IPS-NIHi11 (cell line): Measurements from ENCODE around the gene SLC9A7.
"Not testable (repeated sequence)": the region's sequence is repeated elsewhere in the genome, so short reads cannot be mapped to it uniquely, and the experiment has no call there.

ENCODE experiments used
- DNase-seq: peaks from one replicate; pipeline ENCODE4 v3.0.0; 2012; ENCODE audit warnings: mixed read lengths, low spot score

The SLC9A7 gene

DNA sequence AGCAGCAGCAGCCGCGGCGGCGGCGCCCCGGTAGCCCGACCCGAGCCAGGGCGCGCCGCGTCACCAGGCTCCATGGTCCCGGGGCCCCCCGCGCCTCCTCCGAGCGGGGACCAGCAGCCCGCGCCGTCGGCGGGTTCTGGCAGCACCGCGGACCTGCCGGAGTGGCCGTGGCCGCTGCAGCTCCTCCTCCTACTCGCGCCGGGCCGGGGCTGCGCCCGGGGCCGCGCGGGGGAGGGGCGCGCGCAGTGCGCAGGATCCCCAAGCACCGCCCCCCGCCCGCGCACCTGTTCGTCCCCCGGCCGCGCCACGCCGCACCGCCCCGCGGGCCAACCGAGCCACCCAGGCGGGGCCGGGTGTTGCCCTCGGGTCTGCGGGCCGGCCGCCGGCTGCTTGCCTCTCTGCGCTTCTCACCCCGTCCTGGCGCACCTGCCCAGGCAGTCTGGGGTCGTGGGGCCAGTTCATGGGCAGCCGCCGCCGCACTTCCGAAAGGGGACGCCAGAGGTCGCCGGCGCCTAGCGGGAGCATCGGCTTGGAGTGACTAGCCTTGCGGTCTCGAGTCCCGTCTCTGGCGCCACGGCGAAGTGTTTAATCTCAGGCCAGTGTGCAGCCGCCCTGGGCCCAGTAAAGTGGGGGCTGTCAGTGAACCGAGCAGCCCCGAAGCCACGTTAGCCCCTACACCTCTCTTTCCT is at the start of gene SLC9A7:
SLC9A7 (minus strand) TSS at position 163 of the 689 bp plus-strand sequence; CDS start at position 74, 89 bp downstream.
- peak; percentile 75 for DNase-seq

DNA sequence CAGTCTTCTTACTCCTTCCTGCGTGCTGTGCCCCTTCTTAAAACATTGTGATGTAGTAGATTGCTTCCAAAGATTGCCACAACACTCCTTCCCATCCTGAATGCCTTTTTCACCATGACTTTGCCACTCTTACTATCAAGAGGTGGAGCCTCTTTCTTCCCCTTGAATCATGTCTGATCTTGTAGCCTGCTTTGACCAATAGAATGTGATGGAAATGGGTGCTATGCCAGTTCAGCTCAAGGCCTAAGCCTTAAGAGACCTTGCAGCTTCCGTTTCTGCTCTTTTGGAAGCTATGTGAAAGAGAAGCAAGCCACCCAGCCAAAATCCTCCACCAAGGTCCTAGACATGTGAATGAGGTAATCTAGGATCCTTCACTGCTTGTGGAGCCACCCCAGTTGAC is 46.4 kb upstream of the SLC9A7 start:
- no peak for DNase-seq

DNA sequence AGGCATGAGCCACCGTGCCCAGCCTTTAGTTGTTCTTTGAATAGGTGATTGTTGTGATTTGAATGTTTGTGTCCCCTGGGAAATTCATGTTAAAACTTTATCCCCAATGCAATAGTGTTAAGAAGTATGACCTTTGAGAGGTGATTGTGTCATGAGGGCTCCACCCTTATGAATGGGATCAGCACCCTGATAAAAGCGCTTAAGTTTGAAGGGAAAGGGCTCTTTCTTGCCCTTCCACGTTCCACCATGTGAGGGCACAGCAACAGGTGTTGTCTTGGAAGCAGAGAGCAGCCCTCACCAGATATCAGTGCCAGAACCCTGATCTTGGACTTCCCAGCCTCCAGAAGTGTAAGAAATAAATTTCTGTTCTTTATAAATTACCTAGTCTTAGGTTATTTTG is 44.2 kb upstream of the SLC9A7 start:
- DNase-seq = no peak

DNA sequence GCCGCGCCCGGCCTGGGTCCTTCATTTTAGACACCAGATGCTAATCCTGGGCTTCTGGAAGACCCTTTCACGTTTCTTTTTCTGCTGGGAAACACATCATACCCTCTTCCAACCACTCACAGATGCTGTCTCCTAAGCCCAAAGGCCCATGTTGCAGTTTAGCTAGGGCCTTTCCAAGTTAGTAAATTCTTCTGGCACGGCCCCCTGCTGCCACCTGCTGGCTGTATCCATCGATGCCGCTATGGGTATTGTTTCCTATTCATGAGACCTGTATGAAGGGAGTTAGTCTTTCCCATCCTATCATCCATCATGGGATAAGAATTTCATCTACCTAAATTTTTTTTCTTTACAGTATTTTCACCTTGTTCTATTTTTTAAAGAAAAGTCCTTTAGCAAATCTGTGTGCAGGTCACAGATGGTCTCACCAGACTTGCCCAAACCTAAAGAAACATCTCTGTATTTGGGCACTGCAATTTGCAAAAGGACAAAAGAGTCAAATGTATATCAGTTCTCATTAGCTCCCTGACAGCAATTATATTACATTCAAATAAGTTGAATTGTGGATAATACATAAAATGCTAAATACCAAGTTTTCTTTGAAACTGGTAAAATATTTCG is 37.8 kb upstream of the SLC9A7 start:
- DNase-seq = peak; percentile 66

DNA sequence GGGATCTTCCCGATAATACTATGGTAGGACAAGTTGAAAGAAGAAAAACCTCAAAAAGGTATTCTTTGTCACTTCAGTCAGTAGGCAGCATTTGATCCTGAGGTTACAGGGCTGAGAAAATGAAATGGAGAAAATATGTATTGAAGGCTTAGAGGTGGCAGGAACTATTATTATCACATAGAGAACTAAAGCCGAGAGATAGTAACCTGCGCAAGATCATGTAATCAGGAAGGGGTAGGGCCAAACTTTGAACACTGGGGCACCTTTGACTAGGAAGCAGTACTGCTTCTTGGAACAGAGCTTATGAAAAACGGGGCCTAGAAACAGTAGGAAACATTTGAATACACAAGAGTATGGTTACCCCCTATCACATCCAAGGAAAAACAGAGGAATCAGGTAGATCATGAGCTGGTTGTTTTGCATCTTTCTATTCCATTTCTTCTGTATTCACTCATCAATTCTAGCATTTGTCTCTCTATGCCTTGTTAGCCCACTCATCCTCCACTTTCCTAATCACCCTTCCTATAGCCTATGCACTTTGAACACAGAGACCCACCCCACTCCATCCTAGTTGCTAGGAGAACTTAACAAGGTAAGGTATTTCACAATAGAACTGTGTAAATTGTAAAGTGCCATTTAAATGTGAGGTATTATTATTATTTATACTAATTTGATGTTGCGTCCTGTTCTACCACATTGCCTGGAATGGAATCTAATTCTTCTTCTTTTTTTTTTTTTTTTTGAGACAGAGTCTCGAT is 34.6 kb upstream of the SLC9A7 start:
- DNase-seq = no peak

DNA sequence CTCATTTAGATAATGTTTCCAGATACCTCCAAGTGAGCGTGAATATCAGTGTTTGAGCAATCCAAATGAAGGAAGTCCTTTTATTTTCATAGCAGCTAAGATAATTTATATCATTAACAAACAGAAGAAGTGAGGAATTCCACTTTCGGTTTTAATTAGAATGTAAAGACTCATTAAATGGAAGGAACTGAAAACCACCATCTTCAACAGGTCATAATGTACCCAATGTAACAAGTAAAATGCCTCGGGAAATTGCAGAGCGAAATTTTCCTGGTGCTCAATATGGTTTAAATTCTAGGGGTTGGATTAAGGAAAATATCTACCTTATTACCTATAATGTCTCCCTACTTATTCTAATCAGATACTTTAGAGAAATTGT is 33.9 kb upstream of the SLC9A7 start:
- no peak for DNase-seq

DNA sequence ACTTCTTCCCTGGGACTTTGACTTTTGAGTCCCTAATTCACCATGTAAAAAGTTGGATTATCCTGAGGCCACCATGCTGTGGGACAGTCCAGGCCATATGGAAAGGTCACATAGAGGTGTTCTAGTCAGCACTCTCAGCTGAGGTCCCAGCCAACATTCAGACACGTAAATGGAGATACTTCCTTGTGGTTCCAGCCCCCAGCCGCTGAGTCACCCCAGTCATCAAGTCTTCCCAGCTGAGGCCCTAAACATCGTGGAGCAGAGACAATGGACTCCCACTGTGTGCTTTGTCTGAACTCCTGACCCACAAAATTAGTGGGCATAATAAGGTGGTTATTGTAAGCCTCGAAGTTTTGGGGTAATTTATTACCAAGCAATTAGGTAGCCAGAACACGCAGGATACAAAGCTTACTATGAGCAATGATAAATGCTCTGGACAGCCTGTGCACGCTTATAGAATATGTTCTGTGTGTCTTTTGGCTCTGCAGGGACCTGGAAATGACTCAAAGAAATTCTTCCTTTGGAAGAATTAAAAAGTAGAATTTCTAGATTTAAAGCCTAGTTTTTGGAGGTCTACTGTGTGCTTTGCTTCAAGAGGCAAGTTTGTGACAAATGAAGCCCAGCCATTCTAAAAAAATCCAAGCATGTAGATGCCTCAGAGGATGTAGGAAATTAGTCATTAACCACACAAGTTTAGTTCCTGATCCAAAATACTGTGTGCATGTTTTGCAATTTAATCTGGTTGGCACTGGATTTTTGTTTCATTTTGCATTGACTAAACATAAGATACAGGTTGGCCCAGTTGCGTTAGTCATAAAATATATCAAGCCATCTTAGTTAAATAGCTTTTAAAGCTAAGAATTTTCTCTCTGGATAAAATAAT is 33.2 kb upstream of the SLC9A7 start:
- peak; percentile 33 for DNase-seq

DNA sequence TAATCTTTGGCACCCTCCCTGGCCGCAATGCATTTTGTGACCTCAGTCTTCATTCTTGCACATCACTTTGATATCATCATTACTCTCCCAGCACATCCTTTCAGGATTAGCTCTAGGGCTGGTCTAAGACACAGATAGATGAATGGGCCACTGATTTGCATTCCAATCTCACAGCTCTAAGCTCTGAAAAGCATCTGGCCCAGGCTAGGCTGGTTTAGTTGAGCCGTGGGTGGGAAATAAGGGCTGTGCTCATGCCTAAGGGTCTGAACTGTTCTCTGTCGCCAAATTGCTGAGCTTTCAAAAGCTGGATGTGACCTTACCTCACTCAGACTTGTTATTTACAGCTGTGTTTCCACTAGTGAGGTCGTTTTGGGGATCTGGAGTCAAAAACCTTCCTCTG is 30.0 kb upstream of the SLC9A7 start:
- no peak for DNase-seq

DNA sequence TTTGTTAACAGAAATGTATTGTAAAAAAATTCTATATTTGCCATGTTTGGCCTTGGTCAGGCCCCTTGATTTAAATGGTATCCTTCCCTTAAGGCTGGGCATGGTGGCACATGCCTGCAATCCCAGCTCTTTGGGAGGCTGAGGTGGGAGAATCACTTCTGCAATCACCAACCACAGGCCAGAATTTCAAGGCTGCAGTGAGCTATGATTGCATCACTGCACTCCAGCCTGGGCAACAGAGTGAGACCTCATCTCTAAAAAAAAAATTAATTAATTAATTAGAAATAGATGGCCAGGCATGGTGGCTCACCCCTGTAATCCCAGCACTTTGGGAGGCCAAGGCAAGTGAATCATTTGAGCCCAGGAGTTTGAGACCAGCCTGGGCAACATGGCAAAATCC is 25.5 kb upstream of the SLC9A7 start:
- not testable (repeated sequence) for DNase-seq

DNA sequence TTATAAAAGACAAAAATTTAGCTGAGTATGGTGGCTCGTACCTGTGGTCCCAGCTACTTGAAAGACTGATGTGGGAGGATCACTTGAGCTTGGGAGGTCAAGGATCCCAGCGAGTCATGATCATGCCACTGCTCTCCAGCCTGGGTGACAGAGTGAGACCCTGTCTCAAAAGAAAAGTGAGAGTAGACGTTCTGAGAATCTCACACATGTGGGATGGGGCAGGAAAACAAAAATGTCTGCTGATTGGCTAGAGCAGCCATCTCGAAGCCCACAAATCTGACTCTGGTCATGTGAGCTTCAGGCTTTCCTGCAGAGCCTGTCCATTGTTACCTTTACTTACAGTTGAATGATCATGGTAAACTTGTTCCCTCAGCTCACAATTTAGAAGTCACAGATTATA is 23.1 kb upstream of the SLC9A7 start:
- no peak for DNase-seq

DNA sequence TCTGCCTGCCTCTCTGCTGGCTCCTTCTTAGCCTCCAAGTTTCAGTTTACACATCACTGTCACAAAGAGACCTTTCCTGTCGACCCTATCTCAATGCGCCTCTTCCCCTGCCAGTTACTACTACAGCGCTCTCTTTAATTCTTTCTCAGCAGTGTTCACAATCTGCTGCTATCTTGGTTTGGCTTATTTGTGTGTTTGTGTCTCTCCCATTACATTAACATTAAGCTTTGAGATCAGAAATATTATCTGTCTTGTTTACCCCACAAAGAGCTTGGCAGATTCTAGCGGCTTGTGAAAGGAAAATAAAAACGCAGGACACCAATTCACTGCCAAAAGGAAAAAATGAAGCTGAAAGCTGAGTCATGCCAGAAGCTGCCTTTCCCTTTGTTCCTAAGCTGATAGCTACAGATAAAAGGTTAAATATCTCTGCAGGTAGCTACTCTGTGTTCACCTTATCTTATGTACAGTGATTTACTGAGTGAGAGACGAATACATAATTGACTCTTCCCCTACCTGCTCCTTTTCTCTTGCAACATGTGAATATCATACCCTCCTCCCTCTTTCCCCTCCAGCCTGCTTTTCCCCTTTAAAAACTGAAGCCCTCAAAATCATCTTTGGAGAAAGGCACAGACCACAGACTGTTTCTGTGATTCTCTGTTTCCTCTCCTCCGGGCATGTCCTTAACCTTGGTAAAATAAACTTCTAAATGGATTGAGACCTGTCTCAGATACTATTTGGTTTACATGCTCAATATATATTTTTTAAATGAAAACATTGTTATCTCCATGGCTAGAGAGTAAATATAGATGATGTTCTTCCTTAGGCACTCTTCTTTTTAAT is 19.3 kb upstream of the SLC9A7 start:
- no peak for DNase-seq

DNA sequence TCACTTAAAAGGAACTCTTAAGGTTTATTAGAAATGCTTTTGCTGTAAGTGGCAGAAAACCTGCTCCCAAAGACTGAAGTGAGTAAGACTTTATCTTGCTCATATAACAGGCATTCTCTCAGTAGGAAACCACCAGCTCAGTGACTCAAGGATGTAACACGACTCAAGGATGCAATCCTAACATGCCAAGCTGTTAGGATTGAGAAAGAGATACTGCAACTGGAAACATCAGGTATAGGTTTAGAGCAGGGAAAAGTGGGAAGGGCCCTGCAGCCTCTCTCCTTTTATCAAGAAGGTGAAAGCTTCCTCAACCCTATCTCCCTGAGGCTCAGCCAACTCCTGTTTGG is 11.9 kb upstream of the SLC9A7 start:
- no peak for DNase-seq

DNA sequence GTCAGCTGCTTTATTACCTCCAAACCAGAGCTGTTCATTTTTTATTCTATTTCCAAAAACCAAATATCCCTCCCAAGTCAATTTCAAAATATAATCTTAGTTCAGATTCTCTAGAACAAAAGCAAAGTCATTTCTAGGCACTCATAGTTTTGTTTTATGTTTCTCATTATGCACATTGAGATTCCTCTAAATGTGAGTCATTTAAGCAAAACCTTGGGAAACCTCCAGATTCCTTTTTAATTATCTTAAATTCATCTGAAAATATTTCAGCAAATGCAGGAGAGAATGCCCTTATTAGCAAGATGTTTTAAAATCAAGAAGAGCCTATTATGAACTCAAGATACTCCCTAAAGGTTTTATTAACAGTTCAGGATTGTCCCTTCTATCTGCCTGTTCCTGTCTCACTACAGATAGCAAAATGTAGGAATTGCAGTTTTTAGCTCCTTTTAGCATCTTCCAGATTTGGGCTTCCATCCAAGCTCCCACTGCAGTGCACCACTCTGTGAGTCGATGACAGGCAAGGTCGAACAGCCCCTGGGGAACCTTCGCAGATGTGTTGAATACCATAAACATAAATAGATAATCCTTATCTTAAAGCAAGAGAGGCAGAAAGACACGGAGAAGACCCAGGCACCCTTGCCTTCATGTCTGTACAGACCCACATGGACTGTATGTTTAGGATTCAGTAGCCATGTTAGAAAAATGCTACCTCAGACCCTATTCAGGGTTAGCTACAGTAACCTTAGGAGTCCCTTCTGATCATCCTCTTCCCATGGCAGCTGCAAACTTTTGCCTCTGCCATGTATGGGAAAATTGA is 11.3 kb upstream of the SLC9A7 start:
- DNase-seq = no peak

DNA sequence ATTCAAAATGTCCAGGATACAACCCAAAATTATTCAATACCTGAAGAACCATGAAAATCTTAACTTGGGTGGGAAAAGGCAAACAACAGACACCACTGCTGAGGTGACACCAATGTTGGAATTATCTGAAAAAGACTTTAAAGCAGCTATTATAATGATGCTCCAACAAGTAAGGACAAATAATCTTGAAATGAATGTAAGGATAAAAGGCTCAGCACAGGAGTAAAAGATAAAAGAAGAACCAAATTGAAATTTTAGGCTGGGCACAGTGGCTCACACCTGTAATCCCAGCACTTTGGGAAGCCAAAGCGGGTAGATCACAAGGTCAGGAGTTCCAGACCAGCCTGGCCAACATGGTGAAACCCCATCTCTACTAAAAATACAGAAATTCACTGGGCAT is 4.0 kb upstream of the SLC9A7 start:
- no peak for DNase-seq

DNA sequence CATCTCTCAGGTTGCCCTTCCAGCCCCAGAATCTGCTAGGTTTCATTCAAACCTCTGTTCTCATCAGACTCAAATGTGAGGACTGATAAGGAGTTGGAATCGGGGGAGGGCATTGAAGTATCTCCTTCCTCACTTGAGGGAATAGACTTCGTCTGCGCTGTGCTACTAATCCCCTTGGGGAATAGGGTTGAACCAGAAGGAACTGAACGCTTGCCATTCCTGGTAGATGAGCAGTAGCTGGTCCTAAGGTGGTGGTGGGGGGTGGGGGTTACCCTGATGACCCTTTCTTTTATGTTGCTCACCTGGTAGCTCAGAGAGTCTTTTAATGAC is 692 bp upstream of the SLC9A7 start:
- no peak for DNase-seq

DNA sequence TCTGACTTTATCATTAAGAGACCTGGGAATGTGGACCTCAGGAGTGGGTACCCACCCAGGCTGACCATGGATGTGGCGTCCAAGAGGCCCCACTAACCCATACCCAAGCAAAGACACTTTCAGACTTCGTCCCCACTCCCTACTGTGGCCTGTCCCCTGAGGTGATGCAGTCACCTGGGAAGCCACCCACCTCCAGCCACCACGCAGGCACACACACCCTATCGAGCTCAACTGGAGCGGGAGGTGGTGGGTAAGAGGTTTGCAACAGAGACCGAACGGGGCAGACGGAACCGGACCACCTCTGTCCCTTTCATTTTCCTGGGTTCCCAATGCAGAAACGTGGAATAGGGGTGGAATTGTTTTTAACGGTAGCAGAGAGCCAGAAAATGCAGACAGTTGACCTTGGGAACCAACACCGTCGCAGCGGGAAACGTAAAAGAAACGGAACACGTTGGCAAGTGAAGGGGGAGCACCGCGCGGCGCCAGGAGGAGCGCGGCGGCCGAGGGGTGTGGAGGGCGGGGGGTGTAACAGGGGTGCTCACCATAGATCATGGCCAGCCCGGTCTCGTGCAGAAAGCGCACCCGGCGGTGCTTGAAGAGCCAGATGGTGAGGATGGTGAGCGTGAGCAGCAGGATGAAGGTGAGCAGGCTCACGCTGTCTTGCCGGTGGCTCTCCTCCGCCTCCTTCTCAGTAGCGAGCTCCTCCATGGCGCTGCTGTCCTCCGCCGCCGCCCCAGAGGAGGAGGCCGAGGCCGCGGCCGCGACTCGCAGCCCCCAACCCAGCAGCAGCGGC is 559 bp downstream of the SLC9A7 start:
- peak; percentile 8 for DNase-seq

DNA sequence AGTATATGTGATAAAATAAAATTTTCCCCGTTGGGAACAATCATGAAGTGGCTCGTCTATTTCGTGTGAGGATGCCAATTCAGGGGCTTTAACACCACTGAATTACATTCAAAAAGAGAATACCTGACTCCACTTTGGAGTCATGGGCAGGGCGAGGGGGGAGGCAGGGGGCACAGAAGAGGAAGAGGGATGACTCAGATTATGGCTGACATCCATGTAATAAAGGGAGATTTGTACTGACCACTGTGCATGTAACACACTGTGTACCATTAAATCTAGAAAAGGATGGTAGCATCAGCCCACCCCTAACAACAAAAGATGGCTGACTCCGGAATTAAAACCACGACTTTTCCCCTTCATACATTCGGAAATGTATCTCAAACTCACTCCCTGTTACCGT is 1.3 kb downstream of the SLC9A7 start:
- DNase-seq = no peak

DNA sequence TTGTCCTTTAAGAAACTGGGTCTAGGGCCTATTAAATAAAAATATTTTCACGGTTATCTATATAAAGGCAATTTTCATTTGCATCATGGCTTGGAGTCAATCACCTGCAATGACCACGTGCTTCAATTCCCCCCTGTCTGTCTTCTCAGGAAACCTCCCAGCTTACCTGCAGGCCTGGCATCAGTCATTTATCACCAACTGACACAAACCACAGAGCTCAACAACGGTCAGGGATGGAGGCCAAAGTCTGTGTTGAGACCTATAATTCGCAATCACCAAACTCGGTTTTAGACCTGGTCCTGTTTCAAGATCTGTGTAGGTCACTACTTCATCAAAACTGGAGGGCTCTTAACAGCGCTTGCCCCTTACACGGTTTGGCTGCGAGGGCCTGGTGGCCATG is 1.9 kb downstream of the SLC9A7 start:
- DNase-seq = no peak

DNA sequence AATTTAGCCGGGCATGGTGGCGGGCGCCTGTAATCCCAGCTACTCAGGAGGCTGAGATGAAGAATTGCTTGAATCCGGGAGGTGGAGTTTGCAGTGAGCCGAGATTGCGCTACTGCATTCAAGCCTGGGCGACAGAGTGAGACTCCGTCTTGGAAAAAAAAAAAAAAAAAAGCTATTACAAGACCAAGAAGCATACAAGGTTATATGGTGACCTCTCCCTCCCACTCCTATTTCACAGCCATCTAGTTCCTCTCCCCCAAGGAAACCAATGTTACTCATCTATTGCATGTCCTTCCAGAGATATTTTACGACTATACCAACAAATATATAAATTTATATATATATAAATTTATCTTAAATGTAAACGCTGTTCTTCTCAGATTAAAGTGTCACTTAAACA is 3.2 kb downstream of the SLC9A7 start:
- no peak for DNase-seq

DNA sequence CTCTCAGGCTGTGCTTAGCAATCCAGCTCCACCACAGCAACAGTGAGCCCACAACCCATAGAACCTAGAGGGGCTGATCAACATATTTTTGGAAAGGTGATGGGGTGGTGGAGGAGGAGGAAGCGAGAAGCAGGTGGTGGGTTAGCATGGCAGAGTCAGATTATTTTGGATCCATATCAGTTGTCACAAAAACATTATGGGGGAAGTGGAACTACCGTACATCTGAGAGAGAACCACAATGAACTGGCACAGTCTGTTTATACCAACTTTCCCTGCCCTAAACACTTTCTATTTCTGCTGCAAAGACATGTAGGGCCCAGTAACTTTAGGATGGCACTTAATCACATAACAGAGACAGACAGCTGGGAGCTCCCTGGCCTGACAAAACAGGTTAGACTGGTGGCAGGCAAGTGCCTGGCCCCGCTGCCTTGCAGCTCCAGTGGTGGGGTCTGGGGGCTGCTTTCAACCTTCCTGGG is 4.3 kb downstream of the SLC9A7 start:
- DNase-seq = no peak
